IPS DF 6.9 (cell line): Measurements from ENCODE around the gene DNAAF5.

Experiments
- DNase-seq: peaks from one replicate; pipeline ENCODE4 v3.0.0-alpha.2; 2013; ENCODE audit warnings: low read depth, low spot score
- H3K27ac ChIP-seq: one replicate; pipeline ENCODE4 v1.5.1; 2013; ENCODE audit warnings: low read length, control low read depth
- H3K27me3 ChIP-seq: 2 replicates; pipeline ENCODE4 v1.6.1; 2013; ENCODE audit warnings: mild to moderate bottlenecking, low read length; ENCODE audit not compliant: control insufficient read depth, insufficient read depth
- H3K36me3 ChIP-seq: 2 replicates; pipeline ENCODE4 v1.6.1; 2013; ENCODE audit warnings: low read length; ENCODE audit not compliant: control insufficient read depth, insufficient read depth
- H3K4me1 ChIP-seq: 2 replicates; pipeline ENCODE4 v1.6.1; 2013; ENCODE audit warnings: low read length; ENCODE audit not compliant: control insufficient read depth, insufficient read depth
- H3K4me3 ChIP-seq: 2 replicates; pipeline ENCODE4 v1.5.1; 2013; ENCODE audit warnings: mild to moderate bottlenecking, low read length
- H3K9me3 ChIP-seq: 2 replicates; pipeline ENCODE4 v1.6.1; 2013; ENCODE audit warnings: low read length, inconsistent platforms; ENCODE audit not compliant: control insufficient read depth, insufficient read depth
- WGBS: extraction: QIAGEN DNeasy Blood & Tissue Kit; methylation state at CpG from one replicate; pipeline ENCODE4 v1.1.7; 2013; ENCODE audit warnings: mixed read lengths, missing lambda C conversion rate; ENCODE audit not compliant: insufficient read length, insufficient coverage; 5-methylcytosine and 5-hydroxymethylcytosine counted together

The DNAAF5 gene

GRCh38 chr7:729140-730000 lies 2.9 kb downstream of the DNAAF5 start:
- Histone ChIP-seq H3K27me3 (no peaks in the 10 kb centered on the region), H3K36me3 (peaks cover 5% of the 10 kb centered on the region; the same call in 1 of the 2 replicates)

DNA sequence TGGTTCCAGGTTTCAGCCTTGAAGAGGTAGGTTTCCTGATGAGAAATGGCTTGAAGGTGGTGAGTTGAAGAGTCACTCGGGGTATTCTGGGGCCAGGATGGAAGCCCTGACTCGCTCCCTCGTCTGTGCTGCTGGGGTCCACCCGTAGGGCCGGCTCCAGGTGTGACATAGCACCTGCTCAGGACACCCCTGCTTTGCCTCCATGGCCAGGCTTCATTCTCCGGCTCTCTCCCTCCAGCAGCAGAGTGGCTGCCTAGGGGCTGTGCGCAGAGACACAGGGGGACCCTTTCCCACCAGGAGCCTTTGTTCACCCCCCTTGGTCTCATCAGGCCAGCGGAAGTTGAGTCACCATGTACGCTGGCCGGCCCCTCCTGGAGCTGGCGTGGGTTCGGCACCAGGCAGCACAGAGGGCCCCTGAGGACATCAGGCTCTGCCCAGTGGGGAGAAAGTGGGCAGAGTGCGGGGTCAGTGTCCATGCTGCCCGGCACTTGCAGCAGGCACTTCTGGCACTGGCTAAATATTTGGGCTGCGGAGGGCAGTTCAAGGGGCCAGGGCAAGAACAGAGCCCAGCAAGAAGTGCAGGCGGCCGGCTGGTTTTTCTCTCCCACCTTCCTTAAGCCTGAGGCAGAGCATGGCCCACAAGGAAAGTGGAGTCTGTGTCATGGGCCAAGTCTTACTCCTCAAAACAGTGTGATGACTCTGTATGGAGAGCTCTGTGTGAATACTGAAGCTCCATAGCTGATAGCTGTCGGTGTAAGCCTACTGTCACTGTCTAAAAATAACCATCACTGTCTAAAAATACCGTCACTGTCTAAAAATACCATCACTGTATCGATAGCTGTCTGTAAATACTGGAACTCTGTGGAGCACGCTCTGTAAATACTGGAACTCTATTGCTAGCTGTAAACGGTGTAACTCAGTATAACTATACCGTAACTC lies 4.3 kb downstream of the DNAAF5 start:
- Histone ChIP-seq H3K27ac (no peak overlapping the region), H3K4me1 (no peaks in the 10 kb centered on the region), H3K27me3 (no peaks in the 10 kb centered on the region), H3K36me3 (peaks cover 5% of the 10 kb centered on the region; the same call in 1 of the 2 replicates), H3K4me3 (no peak overlapping the region), H3K9me3 (no peaks in the 10 kb centered on the region)
- DNase-seq, result no peak
- no CpG with 5 or more reads among the region's 23 CpGs for WGBS

More at GRCh38 chr7:729140-730000, 2.9 kb downstream of the DNAAF5 start:
- Histone ChIP-seq H3K27ac (no peak overlapping the region), H3K9me3 (no peaks in the 10 kb centered on the region), H3K4me3 (no peak overlapping the region), H3K4me1 (no peaks in the 10 kb centered on the region)
- WGBS, result no CpG with 5 or more reads among the region's 29 CpGs
- no peak for DNase-seq

GRCh38 chr7:731440-732085 lies 5.1 kb downstream of the DNAAF5 start:
- Histone ChIP-seq H3K4me1 (no peaks in the 10 kb centered on the region), H3K27me3 (no peaks in the 10 kb centered on the region), H3K9me3 (no peaks in the 10 kb centered on the region), H3K4me3 (no peak overlapping the region), H3K27ac (no peak overlapping the region), H3K36me3 (peaks cover 5% of the 10 kb centered on the region; the same call in 1 of the 2 replicates)
- WGBS, result no CpG with 5 or more reads among the region's 17 CpGs
- no peak for DNase-seq

GRCh38 chr7:732094-732541 lies 5.6 kb downstream of the DNAAF5 start:
- no peak for DNase-seq
- peaks cover 5% of the 10 kb centered on the region; the same call in 1 of the 2 replicates for H3K36me3 ChIP-seq
- no peaks in the 10 kb centered on the region for H3K9me3 ChIP-seq
- H3K4me1 ChIP-seq, result no peaks in the 10 kb centered on the region
- H3K27me3 ChIP-seq, result no peaks in the 10 kb centered on the region
- H3K4me3 ChIP-seq, result no peak overlapping the region
- no peak overlapping the region for H3K27ac ChIP-seq
- no CpG with 5 or more reads among the region's 17 CpGs for WGBS

DNA sequence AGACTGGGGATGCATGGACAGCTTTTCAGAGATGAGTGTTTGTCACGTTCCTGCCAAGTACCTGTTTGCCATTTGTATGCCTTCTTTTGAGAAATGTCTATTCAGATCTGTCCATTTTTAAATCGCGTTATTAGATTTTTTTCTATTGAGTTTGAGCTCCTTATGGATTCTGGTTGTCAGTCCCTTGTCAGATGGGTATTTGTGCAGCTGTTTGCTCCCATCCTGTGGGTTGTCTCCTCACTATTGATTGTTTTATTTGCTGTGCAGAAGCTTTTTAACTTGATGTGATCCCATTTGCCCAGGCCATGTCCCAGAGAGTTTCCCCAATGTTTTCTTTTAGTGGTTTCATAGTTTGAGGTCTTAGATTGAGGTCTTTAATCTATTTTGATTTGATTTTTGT lies 6.1 kb downstream of the DNAAF5 start:
- peaks cover 5% of the 10 kb centered on the region; the same call in 1 of the 2 replicates for H3K36me3 ChIP-seq

DNA sequence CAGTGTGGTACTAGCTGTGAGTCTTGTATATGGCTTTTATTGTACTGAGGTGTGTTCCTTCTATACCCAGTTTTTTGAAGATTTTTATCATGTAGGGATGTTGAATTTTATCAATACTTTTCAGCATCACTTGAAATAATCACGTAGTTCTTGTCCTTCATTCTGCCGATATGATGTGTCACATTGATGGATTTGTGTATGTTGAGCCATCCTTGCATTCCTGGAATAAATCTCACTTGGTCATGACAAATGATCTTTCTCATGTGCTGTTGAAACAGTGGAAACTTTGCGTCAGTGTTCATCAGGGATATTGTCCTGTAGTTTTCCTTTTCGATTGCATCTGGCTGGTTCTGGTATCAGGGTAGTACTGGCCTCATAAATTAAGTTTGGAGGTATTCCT lies 7.7 kb downstream of the DNAAF5 start:
- no peak for DNase-seq
- Histone ChIP-seq H3K36me3 (peaks cover 5% of the 10 kb centered on the region), H3K27ac (no peak overlapping the region), H3K9me3 (no peaks in the 10 kb centered on the region), H3K4me3 (no peak overlapping the region), H3K4me1 (no peaks in the 10 kb centered on the region), H3K27me3 (no peaks in the 10 kb centered on the region)
- WGBS, result no CpG with 5 or more reads among the region's 4 CpGs

More for the DNA sequence above, 6.1 kb downstream of the DNAAF5 start:
- no peak for DNase-seq
- no CpG with 5 or more reads among the region's 3 CpGs for WGBS
- Histone ChIP-seq H3K4me3 (no peak overlapping the region), H3K27ac (no peak overlapping the region), H3K27me3 (no peaks in the 10 kb centered on the region), H3K4me1 (no peaks in the 10 kb centered on the region), H3K9me3 (no peaks in the 10 kb centered on the region)

GRCh38 chr7:734808-735207 lies 8.3 kb downstream of the DNAAF5 start:
- Histone ChIP-seq H3K4me3 (no peak overlapping the region), H3K4me1 (no peaks in the 10 kb centered on the region), H3K9me3 (no peaks in the 10 kb centered on the region), H3K27me3 (no peaks in the 10 kb centered on the region), H3K36me3 (peaks cover 5% of the 10 kb centered on the region), H3K27ac (no peak overlapping the region)
- no peak for DNase-seq
- WGBS, result no CpG with 5 or more reads among the region's 11 CpGs

DNA sequence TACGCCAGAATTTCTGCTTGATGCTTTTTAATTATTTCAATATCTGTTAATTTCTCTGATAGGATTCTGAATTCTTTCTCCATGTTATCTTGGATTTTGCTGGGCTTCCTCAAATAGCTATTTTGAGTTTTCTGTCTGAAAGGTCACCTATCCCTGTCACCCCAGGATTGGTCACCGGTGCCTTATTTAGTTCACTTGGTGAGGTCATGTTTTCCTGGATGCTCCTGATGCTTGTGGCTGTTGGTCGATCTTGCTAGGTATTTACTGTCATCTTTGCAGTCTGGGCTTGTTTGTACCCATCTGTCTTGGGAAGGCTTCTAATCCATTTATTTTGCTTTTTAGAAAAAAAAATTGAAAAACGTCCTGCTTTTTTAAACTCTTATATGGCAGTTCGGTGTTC lies 11.7 kb downstream of the DNAAF5 start:
- no peak for DNase-seq
- H3K27ac ChIP-seq, result no peak overlapping the region
- H3K36me3 ChIP-seq, result peaks cover 21% of the 10 kb centered on the region
- no CpG with 5 or more reads among the region's 5 CpGs for WGBS
- H3K4me3 ChIP-seq, result no peak overlapping the region
- H3K4me1 ChIP-seq, result no peaks in the 10 kb centered on the region
- no peaks in the 10 kb centered on the region for H3K27me3 ChIP-seq
- no peaks in the 10 kb centered on the region for H3K9me3 ChIP-seq

DNA sequence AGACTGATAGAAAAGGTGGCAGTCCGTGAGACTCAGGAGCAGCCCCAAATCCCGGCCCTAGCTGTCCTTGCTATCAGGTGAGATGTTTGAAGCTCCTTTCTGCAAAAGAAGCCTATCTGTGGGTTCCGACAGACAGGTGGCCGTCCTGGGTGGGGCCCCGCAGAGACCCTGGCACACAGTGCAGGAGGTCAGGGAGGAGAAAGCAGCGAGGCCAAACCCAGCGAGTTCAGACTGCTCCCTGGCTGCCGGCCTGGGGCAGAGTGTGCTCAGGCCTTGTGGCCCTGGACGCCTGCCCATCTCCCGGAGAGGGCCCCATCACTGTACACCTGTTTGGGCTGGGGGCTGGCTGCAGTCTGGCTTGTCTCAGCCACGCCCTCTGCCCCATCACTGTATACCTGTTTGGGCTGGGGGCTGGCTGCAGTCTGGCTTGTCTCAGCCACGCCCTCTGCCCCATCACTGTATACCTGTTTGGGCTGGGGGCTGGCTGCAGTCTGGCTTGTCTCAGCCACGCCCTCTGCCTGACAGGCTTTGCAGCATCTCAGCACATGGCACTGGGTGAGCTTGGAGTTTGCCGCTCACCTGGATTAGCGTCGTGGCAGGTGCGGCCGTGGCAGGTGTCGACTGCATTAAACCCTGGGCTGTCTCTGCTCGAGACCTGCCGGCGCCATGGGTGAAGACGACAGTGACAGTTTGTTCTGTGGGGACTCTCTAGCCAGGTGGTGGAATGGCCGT lies 12.4 kb downstream of the DNAAF5 start:
- no peaks in the 10 kb centered on the region for H3K4me1 ChIP-seq
- peaks cover 21% of the 10 kb centered on the region for H3K36me3 ChIP-seq
- DNase-seq, result no peak
- no CpG with 5 or more reads among the region's 24 CpGs for whole genome bisulfite sequencing
- no peak overlapping the region for H3K27ac ChIP-seq
- no peaks in the 10 kb centered on the region for H3K9me3 ChIP-seq
- H3K27me3 ChIP-seq, result no peaks in the 10 kb centered on the region
- H3K4me3 ChIP-seq, result no peak overlapping the region
